ENCODE measurements around the gene PDSS2. TPM values are rescaled to one million over a fixed set of nuclear protein-coding genes. Genes with fewer than 3 reads are reported as not detected.

Gene PDSS2
- total RNA-seq, 1 donor from 2014 or later: 13.4 TPM

- H3K36me3 ChIP-seq (ENCODE audit: control insufficient read depth, insufficient read depth, low read length): no peaks in the 10 kb centered on the region
- no peak overlapping the region for H3K4me3 ChIP-seq (ENCODE audit: low read depth, low read length)
- no peak for TF ChIP-seq CTCF (IDR thresholded peaks at IDR 0.05; ENCODE audit: insufficient read depth, low read length, poor library complexity, severe bottlenecking)
- no peak for DNase-seq (ENCODE audit: low read depth)
- no peaks in the 10 kb centered on the region for H3K27me3 ChIP-seq (ENCODE audit: control insufficient read depth, insufficient read depth, low read length)
Observed at GRCh38 chr6:107447663-107448216, 11.6 kb downstream of the PDSS2 start.

- Histone ChIP-seq H3K27me3 (ENCODE audit: control insufficient read depth, insufficient read depth, low read length) (no peaks in the 10 kb centered on the region), H3K36me3 (ENCODE audit: control insufficient read depth, insufficient read depth, low read length) (no peaks in the 10 kb centered on the region), H3K4me3 (ENCODE audit: low read depth, low read length) (no peak overlapping the region)
- no peak for DNase-seq (ENCODE audit: low read depth)
- no peak for TF ChIP-seq CTCF (IDR thresholded peaks at IDR 0.05; ENCODE audit: insufficient read depth, low read length, poor library complexity, severe bottlenecking)
Observed at GRCh38 chr6:107444277-107444676, 15.1 kb downstream of the PDSS2 start.

GRCh38 chr6:107443608-107444267 lies 15.6 kb downstream of the PDSS2 start:
- no peak overlapping the region for H3K4me3 ChIP-seq (ENCODE audit: low read depth, low read length)
- no peaks in the 10 kb centered on the region for H3K27me3 ChIP-seq (ENCODE audit: control insufficient read depth, insufficient read depth, low read length)
- TF ChIP-seq CTCF (IDR thresholded peaks at IDR 0.05; ENCODE audit: insufficient read depth, low read length, poor library complexity, severe bottlenecking): no peak
- no peak for DNase-seq (ENCODE audit: low read depth)
- H3K36me3 ChIP-seq (ENCODE audit: control insufficient read depth, insufficient read depth, low read length): no peaks in the 10 kb centered on the region

- no peak for DNase-seq (ENCODE audit: low read depth)
- TF ChIP-seq CTCF (IDR thresholded peaks at IDR 0.05; ENCODE audit: insufficient read depth, low read length, poor library complexity, severe bottlenecking): no peak
- no peak overlapping the region for H3K4me3 ChIP-seq (ENCODE audit: low read depth, low read length)
- no peaks in the 10 kb centered on the region for H3K36me3 ChIP-seq (ENCODE audit: control insufficient read depth, insufficient read depth, low read length)
- H3K27me3 ChIP-seq (ENCODE audit: control insufficient read depth, insufficient read depth, low read length): no peaks in the 10 kb centered on the region
Observed at GRCh38 chr6:107442938-107443607, 16.3 kb downstream of the PDSS2 start.

GRCh38 chr6:107441682-107442081 lies 17.7 kb downstream of the PDSS2 start:
- Histone ChIP-seq H3K36me3 (ENCODE audit: control insufficient read depth, insufficient read depth, low read length) (no peaks in the 10 kb centered on the region), H3K27me3 (ENCODE audit: control insufficient read depth, insufficient read depth, low read length) (no peaks in the 10 kb centered on the region), H3K4me3 (ENCODE audit: low read depth, low read length) (no peak overlapping the region)
- no peak for DNase-seq (ENCODE audit: low read depth)
- TF ChIP-seq CTCF (IDR thresholded peaks at IDR 0.05; ENCODE audit: insufficient read depth, low read length, poor library complexity, severe bottlenecking): no peak
